HUES64 (cell line): ENCODE data around the gene TOX3.

Source experiments
- H3K27ac ChIP-seq: 2 replicates; pipeline ENCODE4 v1.7.0; 2013; ENCODE audit warnings: low read depth, low read length, inconsistent platforms
- H3K27me3 ChIP-seq: 2 replicates; pipeline ENCODE4 v1.6.1; 2013; ENCODE audit warnings: mild to moderate bottlenecking, low read length; ENCODE audit not compliant: insufficient read depth
- H3K36me3 ChIP-seq: 2 replicates; pipeline ENCODE4 v1.6.1; 2013; ENCODE audit warnings: mild to moderate bottlenecking, low read length; ENCODE audit not compliant: insufficient read depth
- H3K4me1 ChIP-seq: 2 replicates; pipeline ENCODE4 v1.6.1; 2013; ENCODE audit warnings: mild to moderate bottlenecking, low read length, moderate library complexity; ENCODE audit not compliant: insufficient read depth
- H3K4me3 ChIP-seq: 2 replicates; pipeline ENCODE4 v1.5.1; 2013; ENCODE audit warnings: mild to moderate bottlenecking, low read length, moderate library complexity
- H3K9ac ChIP-seq: 2 replicates; pipeline ENCODE4 v1.6.1; 2013; ENCODE audit warnings: mild to moderate bottlenecking, low read depth, low read length
- H3K9me3 ChIP-seq: 2 replicates; pipeline ENCODE4 v1.6.1; 2013; ENCODE audit warnings: low read depth, low read length; ENCODE audit not compliant: insufficient read depth
- WGBS: fragments of 150-250, 120-280 bp; methylation state at CpG from one replicate; pipeline ENCODE4 v1.1.7; 2013; ENCODE audit warnings: missing lambda C conversion rate; 5-methylcytosine and 5-hydroxymethylcytosine counted together

Gene TOX3

DNA sequence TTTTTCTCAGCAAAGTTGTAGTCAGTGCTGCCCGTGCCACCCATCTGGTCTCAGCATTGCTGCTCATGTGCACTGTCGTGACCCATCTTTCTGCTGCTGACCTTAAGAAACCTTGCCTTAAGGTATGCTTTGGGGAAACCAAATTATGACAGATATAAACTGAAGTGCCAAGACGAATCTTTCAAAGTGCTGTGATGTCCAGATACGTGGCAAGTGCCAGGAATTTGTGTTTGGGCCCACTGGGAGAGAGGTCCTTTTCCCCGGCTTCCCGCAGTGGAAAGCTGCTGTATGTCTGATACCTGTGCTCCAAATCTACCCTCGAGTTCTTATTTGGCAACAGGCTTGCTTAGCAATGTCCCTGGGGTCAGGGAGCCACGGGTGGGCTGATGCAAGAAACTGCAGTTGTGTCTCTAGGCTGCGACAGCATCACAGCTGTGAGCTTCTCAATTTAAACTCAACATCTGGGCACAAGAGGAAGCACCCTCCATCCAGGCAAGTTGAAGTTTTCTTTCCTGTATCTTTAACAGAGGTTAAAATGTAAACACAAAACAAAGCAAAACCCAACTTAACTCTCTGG lies 30.3 kb upstream of the TOX3 start:
- Histone ChIP-seq H3K4me3 (no peak overlapping the region), H3K9ac (no peak overlapping the region), H3K4me1 (peaks cover 16% of the 10 kb centered on the region; the same call in 1 of the 2 replicates), H3K36me3 (no peaks in the 10 kb centered on the region), H3K27ac (no peak overlapping the region), H3K27me3 (no peaks in the 10 kb centered on the region), H3K9me3 (no peaks in the 10 kb centered on the region)
- 93% methylated on average over 9 of the region's 9 CpGs for WGBS

DNA sequence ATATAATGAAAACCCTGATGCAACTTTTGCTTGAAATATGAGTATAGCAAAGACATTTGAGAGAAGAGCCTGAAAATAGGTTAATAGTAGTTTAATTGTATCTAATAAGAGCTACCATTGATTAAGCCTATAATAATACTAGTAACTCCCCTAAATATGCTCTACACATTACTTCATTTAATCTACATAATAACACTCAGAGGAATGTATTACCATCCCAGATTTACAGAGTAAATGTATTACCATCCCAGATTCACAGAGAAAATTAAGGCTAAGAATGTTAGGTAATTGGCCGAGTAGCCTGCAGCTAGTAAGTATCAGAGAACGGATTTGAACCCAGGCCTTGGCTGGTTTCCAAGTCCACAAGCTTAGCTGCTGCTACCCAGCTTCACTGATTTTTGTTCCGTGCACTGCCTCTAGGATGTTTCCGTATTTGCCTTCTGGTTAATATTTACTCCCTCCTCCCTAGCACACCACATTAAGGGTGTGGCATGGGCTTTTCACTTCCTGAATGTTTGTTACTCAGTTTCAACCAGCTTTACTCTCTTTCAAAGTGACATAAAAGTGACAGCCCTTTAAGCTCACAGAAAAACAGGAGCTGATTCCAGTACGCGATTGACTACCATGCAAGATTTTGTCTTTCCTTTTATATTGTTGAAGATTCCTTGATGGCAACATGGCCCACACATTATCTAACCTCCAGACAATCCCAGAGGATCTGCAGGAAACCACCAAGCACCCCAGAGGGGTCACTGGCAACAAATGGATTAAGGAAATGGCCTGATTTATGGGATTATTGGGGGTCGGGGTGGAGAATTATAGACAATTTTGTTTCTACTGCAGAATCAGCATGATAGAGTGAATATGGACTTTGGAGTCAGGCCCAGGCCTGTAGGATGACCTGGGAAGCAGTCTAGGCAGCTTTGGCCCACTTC lies 26.7 kb upstream of the TOX3 start:
- H3K27ac ChIP-seq, result no peak overlapping the region
- WGBS, result 92% methylated on average over 7 of the region's 7 CpGs

DNA sequence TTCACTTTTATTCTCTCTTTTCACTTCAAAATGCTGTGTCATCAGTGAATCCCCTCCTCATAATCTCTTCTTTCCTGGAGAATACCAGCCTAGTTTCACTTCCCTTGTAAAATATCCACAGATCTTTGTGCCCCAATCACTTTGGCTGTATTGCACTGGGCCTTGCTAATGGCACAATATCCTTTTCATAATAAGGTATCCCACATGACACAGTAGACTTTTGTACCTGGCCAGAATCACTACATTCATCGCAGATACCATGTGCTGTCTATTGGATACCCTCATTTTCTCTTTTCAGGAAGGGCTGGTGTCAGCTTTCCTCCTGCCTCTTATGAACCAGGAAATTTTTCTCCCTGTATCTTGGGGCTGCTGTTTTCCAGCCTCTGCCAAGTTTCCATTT lies 25.7 kb upstream of the TOX3 start:
- Histone ChIP-seq H3K9ac (no peak overlapping the region), H3K36me3 (no peaks in the 10 kb centered on the region), H3K4me3 (no peak overlapping the region), H3K9me3 (peaks cover 5% of the 10 kb centered on the region; the same call in 1 of the 2 replicates), H3K4me1 (peaks cover 3% of the 10 kb centered on the region; the same call in 1 of the 2 replicates), H3K27me3 (no peaks in the 10 kb centered on the region), H3K27ac (no peak overlapping the region)
- WGBS, result 94% methylated on average over 1 of the region's 1 CpG

More for the DNA sequence above, 26.7 kb upstream of the TOX3 start:
- no peak overlapping the region for H3K9ac ChIP-seq
- H3K36me3 ChIP-seq, result no peaks in the 10 kb centered on the region
- H3K27me3 ChIP-seq, result no peaks in the 10 kb centered on the region
- peaks cover 5% of the 10 kb centered on the region; the same call in 1 of the 2 replicates for H3K9me3 ChIP-seq
- H3K4me1 ChIP-seq, result peaks cover 12% of the 10 kb centered on the region; the same call in 1 of the 2 replicates
- no peak overlapping the region for H3K4me3 ChIP-seq

DNA sequence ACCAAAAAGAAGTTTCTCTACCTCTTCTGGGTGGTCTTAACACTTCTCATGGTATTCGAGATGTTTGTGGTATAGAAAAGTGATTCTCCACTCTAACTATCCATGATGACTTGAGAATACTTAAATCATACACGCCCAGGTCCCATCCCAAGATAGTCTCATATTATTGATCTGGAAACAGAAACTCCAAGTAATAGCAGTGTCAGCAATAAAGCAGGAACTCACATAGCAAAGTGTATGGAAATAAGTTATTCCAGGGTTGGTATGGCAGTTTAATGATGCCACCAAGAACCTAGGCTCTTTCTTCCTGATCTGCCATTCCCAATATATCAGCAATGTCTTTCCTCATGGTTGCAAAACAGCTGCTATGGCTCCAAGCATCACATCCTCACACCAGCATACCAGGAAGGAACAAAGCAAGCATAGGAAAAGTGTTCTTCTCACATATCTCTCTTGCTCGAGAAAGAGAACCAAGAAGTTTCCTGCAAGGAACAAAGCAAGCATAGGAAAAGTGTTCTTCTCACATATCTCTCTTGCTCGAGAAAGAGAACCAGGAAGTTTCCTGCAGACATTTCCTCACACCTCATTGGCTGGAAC lies 23.6 kb upstream of the TOX3 start:
- Histone ChIP-seq H3K9ac (no peak overlapping the region), H3K9me3 (peaks cover 5% of the 10 kb centered on the region; the same call in 1 of the 2 replicates), H3K27ac (no peak overlapping the region), H3K4me1 (no peaks in the 10 kb centered on the region), H3K4me3 (no peak overlapping the region), H3K27me3 (no peaks in the 10 kb centered on the region), H3K36me3 (no peaks in the 10 kb centered on the region)
- 96% methylated on average over 2 of the region's 4 CpGs for WGBS

DNA sequence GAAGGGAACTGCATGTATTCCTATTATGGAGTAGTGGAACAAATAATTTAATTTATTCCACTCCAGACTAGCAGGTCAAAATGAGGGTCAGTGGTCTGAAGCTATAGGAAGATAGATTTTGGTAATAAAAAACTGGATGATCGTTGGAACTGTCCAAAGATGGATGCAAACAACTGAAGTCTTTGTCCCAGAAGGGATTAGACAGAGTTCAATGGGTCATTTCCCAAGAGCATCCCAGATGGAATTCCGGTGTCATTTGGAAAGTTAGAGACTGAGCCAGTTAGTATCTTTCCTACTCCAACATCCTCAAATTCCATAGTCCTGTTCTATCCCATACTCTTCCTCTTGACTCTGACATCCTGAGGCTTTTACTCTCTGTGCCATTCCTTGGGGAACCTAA lies 22.8 kb upstream of the TOX3 start:
- Histone ChIP-seq H3K9me3 (peaks cover 5% of the 10 kb centered on the region; the same call in 1 of the 2 replicates), H3K9ac (no peak overlapping the region), H3K4me1 (peaks cover 6% of the 10 kb centered on the region; the same call in 1 of the 2 replicates), H3K36me3 (no peaks in the 10 kb centered on the region), H3K4me3 (no peak overlapping the region), H3K27ac (no peak overlapping the region), H3K27me3 (no peaks in the 10 kb centered on the region)
- WGBS, result 76% methylated on average over 2 of the region's 2 CpGs

DNA sequence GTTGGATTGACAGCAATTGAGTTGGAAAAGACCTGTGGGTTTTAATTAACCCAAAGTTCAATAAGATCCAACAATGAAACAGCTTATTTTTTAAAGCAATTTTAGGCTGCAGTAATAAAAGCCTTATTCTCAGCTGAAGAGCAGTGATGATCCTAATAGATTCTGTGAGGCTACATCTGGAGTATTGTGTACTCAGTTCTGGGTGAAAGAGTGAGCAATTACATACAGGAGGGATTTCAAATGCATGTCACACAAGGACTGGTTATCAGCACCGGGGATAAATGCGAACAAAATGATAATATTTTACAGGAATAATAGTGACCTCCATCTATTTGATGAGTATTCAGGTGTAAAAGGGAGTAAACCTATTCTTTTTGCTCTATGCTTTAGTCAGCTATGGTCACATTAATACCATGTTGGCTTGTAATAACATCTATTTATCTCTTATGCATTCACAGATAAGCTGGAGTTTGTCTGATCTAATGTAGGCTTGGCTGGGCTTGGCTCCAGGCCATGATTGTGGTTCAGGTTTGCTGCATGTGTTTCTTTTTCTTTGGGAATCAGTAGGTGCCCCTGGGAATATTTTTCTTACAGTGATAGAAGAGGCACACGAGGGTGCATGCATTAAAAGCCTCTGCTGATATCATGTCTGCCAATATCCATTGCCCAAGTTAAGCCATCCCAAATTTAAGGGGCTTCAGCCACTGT lies 22.2 kb upstream of the TOX3 start:
- Histone ChIP-seq H3K9me3 (peaks cover 5% of the 10 kb centered on the region; the same call in 1 of the 2 replicates), H3K27ac (no peak overlapping the region), H3K4me3 (no peak overlapping the region), H3K27me3 (no peaks in the 10 kb centered on the region), H3K4me1 (peaks cover 6% of the 10 kb centered on the region; the same call in 1 of the 2 replicates), H3K9ac (no peak overlapping the region), H3K36me3 (no peaks in the 10 kb centered on the region)
- 100% methylated on average over 2 of the region's 3 CpGs for WGBS

DNA sequence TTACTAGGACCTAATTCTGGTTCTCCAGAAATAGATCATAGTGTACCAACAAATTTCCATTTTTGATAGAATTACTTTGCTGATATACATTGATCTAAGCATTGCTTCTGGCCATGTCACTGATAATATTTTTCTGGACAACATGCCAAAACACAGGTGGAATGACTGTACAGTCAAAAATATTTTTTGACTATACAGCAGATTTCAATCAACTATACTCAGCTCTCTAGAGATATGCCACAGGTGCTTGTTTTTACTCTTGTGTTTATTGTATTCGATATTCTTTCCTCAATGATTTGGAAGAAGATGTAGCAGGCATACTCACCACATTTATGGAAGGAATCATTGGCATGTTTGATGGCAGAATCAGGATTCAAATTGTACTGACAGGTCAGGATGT lies 21.6 kb upstream of the TOX3 start:
- Histone ChIP-seq H3K4me1 (peaks cover 6% of the 10 kb centered on the region; the same call in 1 of the 2 replicates), H3K9ac (no peak overlapping the region), H3K36me3 (no peaks in the 10 kb centered on the region), H3K27ac (no peak overlapping the region), H3K4me3 (no peak overlapping the region), H3K9me3 (peaks cover 5% of the 10 kb centered on the region; the same call in 1 of the 2 replicates), H3K27me3 (no peaks in the 10 kb centered on the region)
- 100% methylated on average over 1 of the region's 1 CpG for WGBS

DNA sequence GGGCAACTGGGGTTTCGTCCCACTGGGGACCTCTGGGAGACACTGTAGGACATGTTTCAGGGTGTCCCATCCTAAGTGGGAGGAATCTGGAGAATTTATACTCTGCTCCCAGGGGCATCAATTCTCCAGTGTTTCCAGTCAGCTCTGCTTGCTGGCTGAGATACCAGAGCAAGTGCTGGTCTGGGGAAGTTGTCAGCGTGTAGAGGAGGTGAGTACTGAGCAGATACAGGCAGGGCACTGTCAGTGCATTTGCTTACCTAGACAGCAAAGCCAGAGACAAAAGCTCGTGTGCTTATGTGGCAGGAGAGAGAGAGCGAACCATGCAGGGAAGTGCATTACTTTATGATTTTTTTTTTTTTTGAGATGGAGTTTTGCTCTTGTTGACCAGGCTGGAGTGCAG lies 20.2 kb upstream of the TOX3 start:
- H3K4me1 ChIP-seq, result peaks cover 9% of the 10 kb centered on the region
- no peaks in the 10 kb centered on the region for H3K27me3 ChIP-seq
- H3K9me3 ChIP-seq, result peaks cover 5% of the 10 kb centered on the region; the same call in 1 of the 2 replicates
- WGBS, result 88% methylated on average over 4 of the region's 4 CpGs
- H3K36me3 ChIP-seq, result no peaks in the 10 kb centered on the region
- no peak overlapping the region for H3K9ac ChIP-seq
- H3K4me3 ChIP-seq, result no peak overlapping the region
- no peak overlapping the region for H3K27ac ChIP-seq

DNA sequence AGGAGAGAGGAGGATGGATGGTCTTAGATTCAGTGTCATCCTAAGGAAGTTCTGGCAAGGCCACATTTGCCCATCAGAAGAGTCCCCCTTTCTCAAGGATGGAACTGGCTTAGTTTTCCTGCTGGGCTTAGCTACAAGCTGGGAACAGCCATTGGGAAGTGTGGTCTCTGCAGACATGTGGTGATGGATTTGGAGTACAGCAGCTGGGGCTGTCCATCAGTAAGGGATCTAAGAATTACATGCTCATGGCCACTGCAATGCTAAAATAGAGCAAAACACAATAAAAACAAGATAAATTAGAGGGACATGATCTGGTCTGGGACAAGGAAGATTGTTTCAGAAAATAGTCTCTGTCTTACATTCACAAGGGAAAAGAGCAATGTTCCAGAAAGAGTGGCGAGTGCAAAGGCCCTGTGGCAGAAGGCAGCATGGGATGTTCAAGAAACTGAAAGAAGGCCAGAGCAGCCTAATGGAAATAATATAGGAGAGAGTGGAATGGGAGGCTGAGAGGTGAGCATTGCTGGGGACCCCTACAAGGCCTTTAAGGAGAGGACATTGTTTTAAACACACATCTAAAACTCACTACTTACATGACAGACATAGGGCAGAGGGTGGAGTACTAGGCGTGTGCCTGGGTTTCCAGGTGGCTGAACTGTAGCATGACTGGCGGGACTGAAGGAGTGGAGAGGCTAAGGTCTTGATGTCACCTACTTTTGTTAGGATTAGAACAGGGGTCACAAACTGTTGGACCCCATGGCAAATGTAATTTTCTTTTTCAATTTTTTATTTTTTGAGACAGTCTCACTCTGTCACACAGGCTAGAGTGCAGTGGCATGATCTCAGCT lies 17.0 kb upstream of the TOX3 start:
- H3K27ac ChIP-seq, result no peak overlapping the region
- peaks cover 15% of the 10 kb centered on the region for H3K4me1 ChIP-seq
- no peak overlapping the region for H3K4me3 ChIP-seq
- 92% methylated on average over 3 of the region's 3 CpGs for WGBS
- H3K27me3 ChIP-seq, result no peaks in the 10 kb centered on the region
- no peaks in the 10 kb centered on the region for H3K9me3 ChIP-seq
- no peak overlapping the region for H3K9ac ChIP-seq
- no peaks in the 10 kb centered on the region for H3K36me3 ChIP-seq

DNA sequence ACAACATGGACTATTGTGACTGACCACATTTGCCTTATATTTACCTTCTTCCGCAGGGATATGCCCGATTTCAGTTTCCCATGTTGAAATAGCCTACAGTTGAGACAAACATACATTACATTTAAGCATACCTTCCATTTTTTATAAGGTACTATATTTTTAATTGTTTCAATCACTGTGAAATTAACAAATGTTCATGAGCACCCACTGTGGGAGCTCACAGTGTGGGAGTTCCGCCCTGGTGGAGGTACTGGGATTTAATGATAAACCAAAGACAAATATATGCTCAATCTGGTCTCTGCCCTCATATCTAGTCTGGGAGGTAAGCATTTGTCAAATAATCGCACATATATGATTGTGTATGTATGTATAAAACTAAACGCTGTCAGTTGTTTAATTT lies 15.8 kb upstream of the TOX3 start:
- Histone ChIP-seq H3K9ac (no peak overlapping the region), H3K4me3 (no peak overlapping the region), H3K9me3 (no peaks in the 10 kb centered on the region), H3K36me3 (no peaks in the 10 kb centered on the region), H3K27ac (no peak overlapping the region), H3K27me3 (no peaks in the 10 kb centered on the region), H3K4me1 (peaks cover 15% of the 10 kb centered on the region)
- 95% methylated on average over 5 of the region's 5 CpGs for WGBS
